HG02852 (cell line): ENCODE measurements around the gene IP6K3.

Experiments
- ATAC-seq: cut with Tn5 transposase; IDR thresholded peaks from one replicate; pipeline ENCODE4 v1.9.1; 2021; ENCODE audit warnings: mild to moderate bottlenecking, moderate library complexity; ENCODE audit not compliant: unreplicated experiment

IP6K3 gene

GRCh38 chr6:33777398-33778388, 31.0 kb upstream of the IP6K3 start:
- no peak for ATAC-seq

DNA sequence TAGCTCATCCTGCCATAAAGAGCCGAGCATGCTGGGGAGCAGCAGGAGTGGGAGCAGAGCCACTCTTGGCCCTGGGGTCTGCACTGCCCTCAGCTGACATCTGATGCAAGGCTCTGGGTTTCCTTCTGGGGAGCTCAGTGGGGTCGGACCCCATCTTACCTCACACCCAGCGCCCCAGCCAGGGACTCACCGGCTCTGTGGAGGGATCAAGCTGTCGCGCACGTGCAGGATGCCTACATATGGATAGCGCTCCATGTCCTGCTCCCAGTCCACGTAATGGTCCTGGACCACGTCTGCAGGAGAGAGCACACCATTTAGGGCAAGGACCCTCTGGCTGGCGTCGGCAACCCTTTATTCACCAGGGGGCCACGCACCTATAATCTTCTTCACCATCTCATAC, 30.1 kb upstream of the IP6K3 start:
- ATAC-seq = no peak

DNA sequence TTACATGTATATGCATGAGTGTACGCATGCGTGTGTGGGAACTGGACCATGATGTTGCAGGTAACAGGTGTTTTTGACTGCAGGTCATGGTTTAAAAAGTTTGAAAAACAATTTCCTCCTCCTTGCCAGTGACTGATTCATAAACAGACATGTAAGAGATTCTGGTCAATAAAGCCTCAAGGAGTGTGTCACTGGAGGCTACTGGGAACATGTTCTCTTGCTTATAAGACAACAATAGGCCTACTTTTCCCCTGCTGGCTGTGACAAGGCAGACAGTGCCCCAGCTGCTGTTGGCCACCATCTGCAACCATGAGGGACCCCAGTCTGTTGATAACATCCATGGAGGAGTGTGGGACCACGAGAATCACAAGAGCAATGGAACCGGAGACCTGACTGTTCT, 29.5 kb upstream of the IP6K3 start:
- no peak for ATAC-seq

DNA sequence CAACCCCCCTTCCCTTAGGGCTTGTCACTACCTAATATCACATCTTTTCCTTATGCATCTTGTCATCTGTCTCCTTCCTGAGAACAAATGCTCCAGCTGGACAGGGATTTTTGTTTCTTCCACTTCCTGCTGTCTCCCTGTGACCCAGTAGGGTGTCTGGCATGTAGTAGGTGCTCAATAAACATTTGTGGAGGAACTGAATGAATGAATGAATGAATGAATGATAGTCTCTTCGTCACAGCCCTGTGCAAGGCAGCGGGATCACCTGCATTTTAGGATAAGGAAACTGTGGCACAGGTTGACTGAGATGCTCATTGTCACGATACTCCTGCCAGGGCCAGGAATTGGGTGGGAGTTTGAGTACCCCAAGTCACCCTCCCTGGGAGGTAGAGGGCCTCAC, 28.1 kb upstream of the IP6K3 start:
- no peak for ATAC-seq

- ATAC-seq = no peak
These were observed 26.3 kb upstream of the IP6K3 start for GRCh38 chr6:33772902-33773472.

- ATAC-seq = no peak
These were observed 25.6 kb upstream of the IP6K3 start for GRCh38 chr6:33772082-33772830.

- no peak for ATAC-seq
These were observed 24.7 kb upstream of the IP6K3 start for GRCh38 chr6:33771146-33772081.

GRCh38 chr6:33770833-33771145, 24.1 kb upstream of the IP6K3 start:
- no peak for ATAC-seq

DNA sequence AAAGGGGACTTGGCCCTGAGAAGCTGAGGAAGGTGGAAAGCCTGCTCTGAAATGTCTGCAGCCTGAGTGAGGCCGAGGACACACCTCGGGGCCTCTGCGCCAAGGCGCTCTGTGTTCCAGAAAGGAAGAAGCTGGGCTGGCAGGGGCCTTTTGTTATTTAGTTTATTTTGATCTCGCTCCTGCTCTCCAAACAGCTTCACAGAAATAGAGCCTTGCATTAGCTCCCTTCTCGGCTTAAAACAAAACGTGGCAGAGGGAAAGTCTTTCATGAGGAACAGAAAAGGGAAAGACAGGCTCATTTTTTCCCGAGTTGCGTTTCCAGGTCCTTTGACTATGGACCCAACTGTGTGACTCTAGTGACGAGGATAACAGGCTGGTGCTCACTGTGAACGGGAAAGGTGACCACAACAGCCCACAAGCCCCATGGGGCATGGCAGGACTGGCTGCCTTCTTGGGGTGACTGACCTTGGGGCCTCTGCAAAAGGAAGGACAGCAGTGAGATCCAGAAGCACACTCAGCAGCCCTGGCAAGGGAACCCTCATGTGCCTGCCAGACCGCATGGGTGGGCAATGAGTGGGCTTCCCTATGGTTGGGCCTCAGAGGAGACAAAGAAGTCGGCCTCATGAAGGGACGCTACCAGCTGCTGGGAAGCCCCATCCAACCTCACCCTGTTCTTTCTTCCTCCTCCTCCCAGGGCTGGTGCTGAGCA, 23.6 kb upstream of the IP6K3 start:
- ATAC-seq = no peak

DNA sequence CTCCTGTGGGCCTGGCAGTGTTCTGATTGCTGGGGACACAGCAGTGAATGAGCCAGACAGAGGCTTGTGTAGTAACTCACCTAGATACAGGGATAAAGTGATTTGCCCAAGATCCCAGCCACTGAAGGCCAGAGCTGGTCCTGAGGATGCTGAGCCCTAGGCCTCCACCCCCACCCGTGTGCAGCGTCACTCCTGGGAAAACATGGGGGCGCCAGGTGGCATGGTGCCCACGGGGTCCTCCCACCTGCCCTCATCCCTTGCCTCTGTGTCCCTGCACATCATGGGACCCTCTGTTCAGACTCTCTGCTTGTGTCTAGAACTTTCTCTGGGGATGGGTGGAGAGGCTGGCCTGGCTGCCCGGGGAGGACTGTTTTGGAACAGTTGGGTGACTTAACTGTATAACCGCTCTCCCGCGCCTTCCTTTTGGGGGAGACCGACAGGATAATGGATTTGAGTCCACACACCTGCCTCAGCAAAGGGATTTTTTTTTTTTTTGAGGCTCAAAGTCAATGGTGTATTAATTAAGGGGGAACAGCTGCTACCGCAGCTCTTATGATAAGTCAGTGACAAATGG, 22.6 kb upstream of the IP6K3 start:
- ATAC-seq = no peak

DNA sequence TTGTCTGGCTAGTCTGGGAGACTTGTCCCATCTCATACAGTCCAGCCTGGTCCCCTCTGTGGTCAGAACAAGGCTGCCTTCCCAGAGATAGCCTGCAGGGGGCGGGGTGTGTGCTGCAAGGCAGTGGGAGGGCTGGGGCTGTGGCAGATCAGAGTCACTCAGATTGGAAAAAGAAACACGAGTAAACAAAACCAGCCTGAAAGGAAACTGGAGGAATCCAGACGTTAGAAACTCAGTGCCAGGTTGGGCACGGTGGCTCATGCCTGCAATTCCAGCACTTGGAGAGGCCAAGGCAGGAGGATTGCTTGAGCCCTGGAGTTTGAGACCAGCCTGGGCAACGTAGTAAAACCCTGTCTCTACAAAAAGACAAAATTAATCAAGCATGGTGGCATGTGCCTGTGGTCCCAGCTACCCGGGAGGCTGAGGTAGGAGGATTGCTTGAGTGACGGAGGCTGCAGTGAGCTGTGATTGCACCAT, 22.0 kb upstream of the IP6K3 start:
- ATAC-seq = no peak

- ATAC-seq = no peak
These were observed 20.5 kb upstream of the IP6K3 start for GRCh38 chr6:33766921-33767907.

DNA sequence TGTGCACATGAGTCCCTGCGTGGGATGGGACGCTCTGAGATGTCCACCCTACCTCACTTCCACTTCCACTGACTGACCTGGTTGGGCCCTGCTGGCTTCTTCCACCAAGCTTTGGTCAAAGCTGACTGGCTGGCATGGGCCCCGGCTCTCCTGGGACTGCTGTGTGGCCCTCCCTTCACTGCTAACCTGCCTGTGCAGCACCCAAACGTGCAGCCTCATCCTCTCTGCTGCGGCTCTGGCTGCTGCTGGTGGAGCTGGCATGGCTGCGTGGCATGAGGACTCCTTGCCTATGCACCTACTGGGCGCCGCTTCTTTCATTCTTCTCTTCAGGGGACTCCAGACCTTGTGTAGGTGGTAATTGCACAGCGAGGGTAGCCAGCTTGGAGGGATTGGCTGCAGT, 18.7 kb upstream of the IP6K3 start:
- no peak for ATAC-seq

GRCh38 chr6:33764036-33764435, 17.3 kb upstream of the IP6K3 start:
- ATAC-seq = no peak

- no peak for ATAC-seq
These were observed 16.8 kb upstream of the IP6K3 start for GRCh38 chr6:33763483-33763882.

DNA sequence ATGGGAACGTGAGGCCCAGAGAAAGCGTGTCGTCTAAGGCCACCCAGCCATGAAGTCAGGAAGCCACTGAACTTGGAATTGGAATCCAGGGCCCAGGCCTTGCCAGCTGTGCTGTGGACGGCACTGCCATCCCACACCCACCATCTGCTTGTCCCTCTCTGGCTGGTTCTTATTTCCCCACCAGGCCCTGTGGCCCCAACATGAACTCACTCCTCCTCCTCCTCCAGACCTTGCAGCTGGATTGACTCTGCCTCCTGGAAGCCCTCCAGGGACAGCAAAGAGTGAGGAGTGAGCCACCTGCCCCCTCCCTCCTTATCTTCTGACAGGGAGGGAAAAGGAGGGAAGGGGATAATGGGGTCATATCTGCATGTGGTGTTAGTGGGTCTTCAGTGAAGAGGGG, 16.0 kb upstream of the IP6K3 start:
- no peak for ATAC-seq

GRCh38 chr6:33761922-33762629, 15.4 kb upstream of the IP6K3 start:
- ATAC-seq = no peak

DNA sequence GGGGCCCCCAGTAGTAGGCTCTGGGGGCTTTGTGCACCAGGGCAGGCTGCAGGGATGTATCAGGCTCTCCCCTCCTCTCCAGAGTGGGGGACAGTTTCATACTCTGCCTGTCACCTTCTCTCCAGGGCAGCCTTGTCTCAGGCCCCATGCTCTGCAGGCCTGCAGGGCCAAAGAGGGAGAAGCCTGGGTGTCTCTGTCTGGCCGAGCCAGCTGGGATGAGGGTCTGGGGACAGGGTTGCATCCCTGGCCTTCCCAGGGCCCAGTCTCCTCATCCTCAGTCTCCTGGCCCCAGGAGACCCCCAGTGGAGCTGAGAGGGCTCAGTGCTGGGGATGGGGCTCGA, 14.8 kb upstream of the IP6K3 start:
- ATAC-seq = no peak
